Measurements from ENCODE around the gene NPLOC4.

DNA sequence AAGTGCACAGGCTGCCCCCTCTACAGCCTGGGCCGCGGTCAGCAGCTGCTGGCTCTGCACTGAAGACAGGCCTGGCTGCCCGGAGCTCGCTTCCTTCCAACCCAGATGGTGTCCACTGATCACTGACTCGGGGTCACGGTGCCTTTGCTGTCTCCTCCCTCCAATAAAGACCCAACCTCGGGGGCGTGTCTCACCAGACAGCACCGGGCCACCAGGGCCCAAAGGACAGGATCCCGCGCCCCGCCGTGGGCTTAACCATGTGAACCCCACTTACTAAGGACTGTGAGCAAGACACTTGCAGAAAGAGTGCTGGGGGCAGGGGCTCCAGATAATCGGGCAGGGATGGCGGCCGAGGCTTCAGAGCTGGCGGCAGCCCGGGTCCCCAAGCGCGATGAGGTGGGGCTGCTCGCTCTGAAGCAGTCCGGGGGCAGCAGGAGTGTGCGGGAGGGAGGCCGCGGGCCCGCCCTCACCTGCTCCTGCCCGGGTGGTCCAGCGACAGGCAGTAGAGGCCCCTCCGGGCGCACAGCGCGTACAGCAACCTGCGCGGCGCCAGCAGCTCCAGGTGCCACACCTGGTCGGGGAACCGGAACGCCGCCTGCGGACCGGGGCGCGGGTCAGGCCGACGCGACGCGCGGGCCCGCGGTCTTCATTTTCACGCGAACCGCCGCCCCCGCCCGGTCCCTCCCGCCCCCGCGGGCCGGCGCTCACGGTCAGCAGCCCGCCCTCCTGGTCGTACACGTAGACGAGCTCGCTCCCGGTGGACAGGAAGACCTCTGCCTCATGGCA lies 85.3 kb downstream of the NPLOC4 start:
- no peak for TF ChIP-seq MBNL3 (CRISPR knock-in tag; conservative IDR thresholded peaks at IDR 0.05)
- TF ChIP-seq, protein P1, sequence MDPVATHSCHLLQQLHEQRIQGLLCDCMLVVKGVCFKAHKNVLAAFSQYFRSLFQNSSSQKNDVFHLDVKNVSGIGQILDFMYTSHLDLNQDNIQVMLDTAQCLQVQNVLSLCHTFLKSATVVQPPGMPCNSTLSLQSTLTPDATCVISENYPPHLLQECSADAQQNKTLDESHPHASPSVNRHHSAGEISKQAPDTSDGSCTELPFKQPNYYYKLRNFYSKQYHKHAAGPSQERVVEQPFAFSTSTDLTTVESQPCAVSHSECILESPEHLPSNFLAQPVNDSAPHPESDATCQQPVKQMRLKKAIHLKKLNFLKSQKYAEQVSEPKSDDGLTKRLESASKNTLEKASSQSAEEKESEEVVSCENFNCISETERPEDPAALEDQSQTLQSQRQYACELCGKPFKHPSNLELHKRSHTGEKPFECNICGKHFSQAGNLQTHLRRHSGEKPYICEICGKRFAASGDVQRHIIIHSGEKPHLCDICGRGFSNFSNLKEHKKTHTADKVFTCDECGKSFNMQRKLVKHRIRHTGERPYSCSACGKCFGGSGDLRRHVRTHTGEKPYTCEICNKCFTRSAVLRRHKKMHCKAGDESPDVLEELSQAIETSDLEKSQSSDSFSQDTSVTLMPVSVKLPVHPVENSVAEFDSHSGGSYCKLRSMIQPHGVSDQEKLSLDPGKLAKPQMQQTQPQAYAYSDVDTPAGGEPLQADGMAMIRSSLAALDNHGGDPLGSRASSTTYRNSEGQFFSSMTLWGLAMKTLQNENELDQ (CRISPR knock-in tag; IDR thresholded peaks at IDR 0.05; ENCODE audit: borderline replicate concordance), result no peak
- TF ChIP-seq, protein P2, sequence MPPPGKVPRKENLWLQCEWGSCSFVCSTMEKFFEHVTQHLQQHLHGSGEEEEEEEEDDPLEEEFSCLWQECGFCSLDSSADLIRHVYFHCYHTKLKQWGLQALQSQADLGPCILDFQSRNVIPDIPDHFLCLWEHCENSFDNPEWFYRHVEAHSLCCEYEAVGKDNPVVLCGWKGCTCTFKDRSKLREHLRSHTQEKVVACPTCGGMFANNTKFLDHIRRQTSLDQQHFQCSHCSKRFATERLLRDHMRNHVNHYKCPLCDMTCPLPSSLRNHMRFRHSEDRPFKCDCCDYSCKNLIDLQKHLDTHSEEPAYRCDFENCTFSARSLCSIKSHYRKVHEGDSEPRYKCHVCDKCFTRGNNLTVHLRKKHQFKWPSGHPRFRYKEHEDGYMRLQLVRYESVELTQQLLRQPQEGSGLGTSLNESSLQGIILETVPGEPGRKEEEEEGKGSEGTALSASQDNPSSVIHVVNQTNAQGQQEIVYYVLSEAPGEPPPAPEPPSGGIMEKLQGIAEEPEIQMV (CRISPR knock-in tag; IDR thresholded peaks at IDR 0.05; ENCODE audit: low read depth), result no peak; the same call in 1 of the 2 replicates
- no peak for TF ChIP-seq TARDBP (CRISPR knock-in tag; IDR thresholded peaks at IDR 0.05)
- TF ChIP-seq REPIN1 (CRISPR knock-in tag; IDR thresholded peaks at IDR 0.05; ENCODE audit: borderline replicate concordance, low read depth), result no peak; the same call in 1 of the 2 replicates
- TF ChIP-seq ZSCAN20 (CRISPR knock-in tag; IDR thresholded peaks at IDR 0.05; ENCODE audit: borderline replicate concordance), result no peak
- no peak for TF ChIP-seq ARNTL (CRISPR knock-in tag; IDR thresholded peaks at IDR 0.05)
- no peak for TF ChIP-seq ZNF501 (CRISPR knock-in tag; IDR thresholded peaks at IDR 0.05)
- TF ChIP-seq, protein P3, sequence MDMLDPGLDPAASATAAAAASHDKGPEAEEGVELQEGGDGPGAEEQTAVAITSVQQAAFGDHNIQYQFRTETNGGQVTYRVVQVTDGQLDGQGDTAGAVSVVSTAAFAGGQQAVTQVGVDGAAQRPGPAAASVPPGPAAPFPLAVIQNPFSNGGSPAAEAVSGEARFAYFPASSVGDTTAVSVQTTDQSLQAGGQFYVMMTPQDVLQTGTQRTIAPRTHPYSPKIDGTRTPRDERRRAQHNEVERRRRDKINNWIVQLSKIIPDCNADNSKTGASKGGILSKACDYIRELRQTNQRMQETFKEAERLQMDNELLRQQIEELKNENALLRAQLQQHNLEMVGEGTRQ (IDR thresholded peaks at IDR 0.05; ENCODE audit: low read depth, low read length), result no peak
- TF ChIP-seq, protein P3 (CRISPR knock-in tag; IDR thresholded peaks at IDR 0.05; ENCODE audit: borderline replicate concordance), result no peak
- TF ChIP-seq, protein P4, sequence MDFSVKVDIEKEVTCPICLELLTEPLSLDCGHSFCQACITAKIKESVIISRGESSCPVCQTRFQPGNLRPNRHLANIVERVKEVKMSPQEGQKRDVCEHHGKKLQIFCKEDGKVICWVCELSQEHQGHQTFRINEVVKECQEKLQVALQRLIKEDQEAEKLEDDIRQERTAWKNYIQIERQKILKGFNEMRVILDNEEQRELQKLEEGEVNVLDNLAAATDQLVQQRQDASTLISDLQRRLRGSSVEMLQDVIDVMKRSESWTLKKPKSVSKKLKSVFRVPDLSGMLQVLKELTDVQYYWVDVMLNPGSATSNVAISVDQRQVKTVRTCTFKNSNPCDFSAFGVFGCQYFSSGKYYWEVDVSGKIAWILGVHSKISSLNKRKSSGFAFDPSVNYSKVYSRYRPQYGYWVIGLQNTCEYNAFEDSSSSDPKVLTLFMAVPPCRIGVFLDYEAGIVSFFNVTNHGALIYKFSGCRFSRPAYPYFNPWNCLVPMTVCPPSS (IDR thresholded peaks at IDR 0.05), result no peak
- TF ChIP-seq CHD4 (IDR thresholded peaks at IDR 0.05; ENCODE audit: borderline replicate concordance, low read length), result no peak
- no peak for TF ChIP-seq EP300 (IDR thresholded peaks at IDR 0.05; ENCODE audit: low read depth in 2 of 2, low read length in 2 of 2)
- no peak for TF ChIP-seq EP300 (CRISPR knock-in tag; IDR thresholded peaks at IDR 0.05; ENCODE audit: borderline replicate concordance)

All from HepG2 (cell line).